Measurements from ENCODE around the gene SFT2D2.

The SFT2D2 gene

DNA sequence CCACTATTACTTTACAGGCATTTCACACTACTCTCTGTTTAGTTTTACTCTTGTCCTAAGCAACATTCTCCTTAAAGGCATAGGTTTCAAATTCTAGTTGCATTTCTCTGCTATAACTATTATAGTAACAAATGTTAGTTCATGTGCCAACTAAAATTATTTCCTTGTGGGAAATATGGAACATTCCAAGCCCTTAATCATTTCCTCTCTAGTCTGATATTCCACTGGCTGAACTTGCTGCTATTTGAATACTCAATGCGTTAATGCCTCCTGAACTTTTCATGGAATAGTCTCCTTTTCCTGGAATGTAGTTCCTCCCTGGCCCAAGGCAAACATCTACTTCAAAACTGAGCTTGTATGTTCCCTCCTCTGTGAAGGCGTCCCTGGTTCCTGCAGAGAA is 35.6 kb downstream of the SFT2D2 start:
- no peak for DNase-seq (ENCODE audit: low spot score)
- TF ChIP-seq, protein P1, sequence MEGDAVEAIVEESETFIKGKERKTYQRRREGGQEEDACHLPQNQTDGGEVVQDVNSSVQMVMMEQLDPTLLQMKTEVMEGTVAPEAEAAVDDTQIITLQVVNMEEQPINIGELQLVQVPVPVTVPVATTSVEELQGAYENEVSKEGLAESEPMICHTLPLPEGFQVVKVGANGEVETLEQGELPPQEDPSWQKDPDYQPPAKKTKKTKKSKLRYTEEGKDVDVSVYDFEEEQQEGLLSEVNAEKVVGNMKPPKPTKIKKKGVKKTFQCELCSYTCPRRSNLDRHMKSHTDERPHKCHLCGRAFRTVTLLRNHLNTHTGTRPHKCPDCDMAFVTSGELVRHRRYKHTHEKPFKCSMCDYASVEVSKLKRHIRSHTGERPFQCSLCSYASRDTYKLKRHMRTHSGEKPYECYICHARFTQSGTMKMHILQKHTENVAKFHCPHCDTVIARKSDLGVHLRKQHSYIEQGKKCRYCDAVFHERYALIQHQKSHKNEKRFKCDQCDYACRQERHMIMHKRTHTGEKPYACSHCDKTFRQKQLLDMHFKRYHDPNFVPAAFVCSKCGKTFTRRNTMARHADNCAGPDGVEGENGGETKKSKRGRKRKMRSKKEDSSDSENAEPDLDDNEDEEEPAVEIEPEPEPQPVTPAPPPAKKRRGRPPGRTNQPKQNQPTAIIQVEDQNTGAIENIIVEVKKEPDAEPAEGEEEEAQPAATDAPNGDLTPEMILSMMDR (IDR thresholded peaks at IDR 0.05; ENCODE audit: poor library complexity, severe bottlenecking) = no peak
- Histone ChIP-seq H3K4me3 (ENCODE audit: severe bottlenecking) (no peak overlapping the region), H3K27me3 (ENCODE audit: insufficient read depth, poor library complexity, severe bottlenecking) (no peaks in the 10 kb centered on the region), H3K4me1 (ENCODE audit: insufficient read depth, poor library complexity, severe bottlenecking) (peaks cover 31% of the 10 kb centered on the region), H3K9me3 (ENCODE audit: severe bottlenecking) (peaks cover 6% of the 10 kb centered on the region), H3K27ac (ENCODE audit: poor library complexity, severe bottlenecking) (peak overlapping the region; percentile 89), H3K36me3 (ENCODE audit: low read depth) (no peaks in the 10 kb centered on the region; the same call in 1 of the 2 replicates)
- peak; percentile 93 for ATAC-seq (ENCODE audit: low read depth)

DNA sequence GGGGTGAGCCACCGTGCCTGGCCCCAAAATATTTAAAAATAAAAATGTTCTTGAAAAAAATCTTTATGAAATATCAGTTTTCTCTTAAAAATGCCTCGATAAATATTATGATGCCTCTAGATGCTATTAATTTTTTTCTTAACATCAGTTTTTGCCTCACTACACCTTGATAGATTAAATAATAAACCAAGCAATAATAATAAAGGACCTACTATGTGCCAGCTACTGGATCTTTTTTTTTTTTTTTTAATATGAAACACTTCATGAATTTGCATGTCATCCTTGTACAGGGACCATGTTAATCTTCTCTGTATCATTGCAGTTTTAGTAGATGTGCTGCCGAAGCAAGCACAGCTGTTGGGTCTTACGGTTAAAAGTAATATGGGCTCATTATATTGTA is 37.3 kb downstream of the SFT2D2 start:
- no peaks in the 10 kb centered on the region for H3K27me3 ChIP-seq (ENCODE audit: insufficient read depth, poor library complexity, severe bottlenecking)
- TF ChIP-seq, protein P1 (IDR thresholded peaks at IDR 0.05; ENCODE audit: poor library complexity, severe bottlenecking) = no peak
- H3K4me3 ChIP-seq (ENCODE audit: severe bottlenecking) = no peak overlapping the region
- peak overlapping the region; percentile 89 for H3K27ac ChIP-seq (ENCODE audit: poor library complexity, severe bottlenecking)
- H3K4me1 ChIP-seq (ENCODE audit: insufficient read depth, poor library complexity, severe bottlenecking) = peaks cover 31% of the 10 kb centered on the region
- no peak for ATAC-seq (ENCODE audit: low read depth)
- no peak for DNase-seq (ENCODE audit: low spot score)
- H3K9me3 ChIP-seq (ENCODE audit: severe bottlenecking) = no peaks in the 10 kb centered on the region
- H3K36me3 ChIP-seq (ENCODE audit: low read depth) = no peaks in the 10 kb centered on the region

DNA sequence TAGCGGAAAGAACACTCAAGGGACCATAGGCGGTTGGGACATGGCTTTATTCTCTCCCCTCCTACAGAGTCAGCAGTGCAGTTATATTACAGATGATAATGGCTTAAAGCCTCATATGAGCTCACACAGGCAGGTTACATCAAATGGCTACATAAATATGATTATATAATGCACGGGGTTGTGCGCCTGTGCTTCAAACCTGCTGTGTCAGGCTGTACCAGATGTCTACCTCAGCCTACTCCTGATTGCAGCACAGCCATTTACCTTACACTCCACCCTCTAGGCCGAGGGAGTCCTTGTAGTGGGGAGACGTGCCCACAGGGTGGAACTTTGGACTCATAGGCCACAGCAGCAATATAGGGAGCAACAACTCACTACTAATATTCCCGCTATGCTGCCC is 38.5 kb downstream of the SFT2D2 start:
- Histone ChIP-seq H3K9me3 (ENCODE audit: severe bottlenecking) (no peaks in the 10 kb centered on the region), H3K27ac (ENCODE audit: poor library complexity, severe bottlenecking) (no peak overlapping the region), H3K4me3 (ENCODE audit: severe bottlenecking) (no peak overlapping the region), H3K27me3 (ENCODE audit: insufficient read depth, poor library complexity, severe bottlenecking) (no peaks in the 10 kb centered on the region), H3K36me3 (ENCODE audit: low read depth) (no peaks in the 10 kb centered on the region), H3K4me1 (ENCODE audit: insufficient read depth, poor library complexity, severe bottlenecking) (peaks cover 31% of the 10 kb centered on the region)
- TF ChIP-seq, protein P1 (IDR thresholded peaks at IDR 0.05; ENCODE audit: poor library complexity, severe bottlenecking) = no peak
- no peak for DNase-seq (ENCODE audit: low spot score)
- ATAC-seq (ENCODE audit: low read depth) = no peak

DNA sequence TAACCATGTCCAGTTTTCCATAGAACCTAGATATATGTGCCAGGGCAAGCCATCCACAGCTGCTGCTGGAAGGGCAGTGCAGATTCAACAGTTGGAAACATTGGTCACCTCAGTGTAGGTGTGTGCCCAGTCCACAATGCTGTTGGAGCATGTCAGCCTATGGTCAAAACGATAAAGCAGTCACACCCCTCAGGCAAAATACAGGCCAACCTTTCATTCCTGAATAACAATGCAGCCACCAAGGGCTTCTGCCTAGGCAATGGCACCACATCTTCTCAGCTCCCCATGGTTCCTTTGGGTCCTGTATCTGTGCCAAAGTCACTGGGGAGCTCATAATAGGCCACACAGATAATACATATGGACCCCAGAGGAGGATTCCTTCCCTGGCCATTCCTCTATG is 39.8 kb downstream of the SFT2D2 start:
- no peak overlapping the region for H3K27ac ChIP-seq (ENCODE audit: poor library complexity, severe bottlenecking)
- TF ChIP-seq, protein P1 (IDR thresholded peaks at IDR 0.05; ENCODE audit: poor library complexity, severe bottlenecking) = no peak
- H3K4me3 ChIP-seq (ENCODE audit: severe bottlenecking) = no peak overlapping the region
- H3K36me3 ChIP-seq (ENCODE audit: low read depth) = no peaks in the 10 kb centered on the region
- peaks cover 22% of the 10 kb centered on the region for H3K4me1 ChIP-seq (ENCODE audit: insufficient read depth, poor library complexity, severe bottlenecking)
- no peak for DNase-seq (ENCODE audit: low spot score)
- no peak for ATAC-seq (ENCODE audit: low read depth)
- H3K27me3 ChIP-seq (ENCODE audit: insufficient read depth, poor library complexity, severe bottlenecking) = no peaks in the 10 kb centered on the region
- no peaks in the 10 kb centered on the region for H3K9me3 ChIP-seq (ENCODE audit: severe bottlenecking)

DNA sequence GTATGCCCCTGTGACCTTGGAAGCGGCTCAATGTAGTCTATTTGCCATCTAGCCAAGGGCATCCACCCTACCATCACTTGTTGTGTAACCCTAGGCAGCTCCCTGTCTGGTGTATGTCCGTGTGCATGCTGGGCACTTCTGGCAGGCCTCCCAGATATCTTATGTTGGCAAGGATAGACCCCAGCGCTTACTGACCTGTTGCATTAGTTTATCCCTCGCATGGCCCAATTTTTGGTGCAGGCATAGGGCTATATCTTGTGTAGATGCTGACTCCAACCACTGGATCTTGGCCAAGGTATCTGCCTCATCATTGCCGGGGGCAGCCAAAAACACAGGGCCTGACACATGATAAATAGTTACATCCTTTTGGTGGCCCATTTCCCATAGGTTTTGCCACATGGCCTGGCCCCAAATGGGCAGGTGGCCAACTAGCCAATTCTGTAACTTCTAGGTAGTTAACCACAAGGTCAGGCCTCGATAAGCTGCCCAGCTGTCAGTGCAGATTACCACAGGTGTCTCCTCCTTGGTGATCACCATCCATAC is 40.9 kb downstream of the SFT2D2 start:
- no peak overlapping the region for H3K27ac ChIP-seq (ENCODE audit: poor library complexity, severe bottlenecking)
- peaks cover 16% of the 10 kb centered on the region for H3K4me1 ChIP-seq (ENCODE audit: insufficient read depth, poor library complexity, severe bottlenecking)
- no peaks in the 10 kb centered on the region for H3K27me3 ChIP-seq (ENCODE audit: insufficient read depth, poor library complexity, severe bottlenecking)
- ATAC-seq (ENCODE audit: low read depth) (peak; percentile 49), DNase-seq (ENCODE audit: low spot score) (no peak)
- H3K4me3 ChIP-seq (ENCODE audit: severe bottlenecking) = no peak overlapping the region
- TF ChIP-seq, protein P1 (IDR thresholded peaks at IDR 0.05; ENCODE audit: poor library complexity, severe bottlenecking) = no peak
- no peaks in the 10 kb centered on the region for H3K9me3 ChIP-seq (ENCODE audit: severe bottlenecking)
- no peaks in the 10 kb centered on the region for H3K36me3 ChIP-seq (ENCODE audit: low read depth)
